Peyer's patch (tissue), 4 donors: ENCODE results near the gene OR4F6.
"Not testable (repeated sequence)": the region's sequence is repeated elsewhere in the genome, so short reads cannot be mapped to it uniquely, and the experiment has no call there.

ENCODE experiments used
- POLR2A ChIP-seq, 2 donors: fragments of 450-650 bp; IDR thresholded peaks; one replicate each; pipeline ENCODE4 v1.5.1; 2017; ENCODE audit warnings: antibody characterized with exemption in 2 of 2, mild to moderate bottlenecking in 2 of 2, moderate library complexity in 2 of 2
- TF ChIP-seq, protein P1 (sequence below), 6 experiments: fragments of 450-650 bp in 4 of 6; fragments of 200-600 bp in 2 of 6; sonication (generic) in 1 of 6; IDR thresholded peaks; one replicate each; pipeline ENCODE4 v1.5.1; 2017 to 2019; ENCODE audit warnings: antibody characterized with exemption in 6 of 6, mild to moderate bottlenecking in 3 of 6, moderate library complexity in 1 of 6

DNA sequence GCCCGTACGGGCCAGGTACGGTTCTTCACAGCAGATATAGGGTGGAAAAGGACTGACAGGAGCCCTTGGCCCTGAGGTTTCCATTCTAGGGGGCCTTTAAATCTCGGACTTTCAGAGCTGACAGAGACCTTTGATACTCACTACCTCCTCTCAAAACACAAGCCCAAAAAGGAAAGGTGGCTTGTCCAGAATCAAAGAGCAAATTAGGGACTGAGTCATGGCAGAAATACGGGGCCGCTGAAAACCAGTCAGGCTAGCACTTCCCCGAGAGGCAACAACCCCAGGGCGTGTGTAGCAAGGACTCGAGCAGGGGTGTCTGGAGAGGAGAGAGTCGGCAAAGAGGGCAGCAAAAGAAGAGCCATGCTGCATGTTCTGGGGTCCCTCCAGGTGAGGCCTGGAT, 24.7 kb upstream of the OR4F6 start:
- TF ChIP-seq POLR2A (IDR thresholded peaks at IDR 0.05), result not testable (repeated sequence)
- TF ChIP-seq, protein P1, sequence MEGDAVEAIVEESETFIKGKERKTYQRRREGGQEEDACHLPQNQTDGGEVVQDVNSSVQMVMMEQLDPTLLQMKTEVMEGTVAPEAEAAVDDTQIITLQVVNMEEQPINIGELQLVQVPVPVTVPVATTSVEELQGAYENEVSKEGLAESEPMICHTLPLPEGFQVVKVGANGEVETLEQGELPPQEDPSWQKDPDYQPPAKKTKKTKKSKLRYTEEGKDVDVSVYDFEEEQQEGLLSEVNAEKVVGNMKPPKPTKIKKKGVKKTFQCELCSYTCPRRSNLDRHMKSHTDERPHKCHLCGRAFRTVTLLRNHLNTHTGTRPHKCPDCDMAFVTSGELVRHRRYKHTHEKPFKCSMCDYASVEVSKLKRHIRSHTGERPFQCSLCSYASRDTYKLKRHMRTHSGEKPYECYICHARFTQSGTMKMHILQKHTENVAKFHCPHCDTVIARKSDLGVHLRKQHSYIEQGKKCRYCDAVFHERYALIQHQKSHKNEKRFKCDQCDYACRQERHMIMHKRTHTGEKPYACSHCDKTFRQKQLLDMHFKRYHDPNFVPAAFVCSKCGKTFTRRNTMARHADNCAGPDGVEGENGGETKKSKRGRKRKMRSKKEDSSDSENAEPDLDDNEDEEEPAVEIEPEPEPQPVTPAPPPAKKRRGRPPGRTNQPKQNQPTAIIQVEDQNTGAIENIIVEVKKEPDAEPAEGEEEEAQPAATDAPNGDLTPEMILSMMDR (IDR thresholded peaks at IDR 0.05), result not testable (repeated sequence)
